Thyroid gland (tissue), 4 donors: ENCODE data around the gene MAP3K7CL. TPM values are rescaled to one million over a fixed set of nuclear protein-coding genes. Genes with fewer than 3 reads are reported as not detected.

ENCODE experiments used
- DNase-seq, 2 donors: peaks; one replicate each; pipeline ENCODE4 v3.0.0-alpha.2; 2019
- H3K27ac ChIP-seq, 3 donors: fragments of 200-600 bp; sonication (generic); 1 replicate in 2 of 3; 2 replicates in 1 of 3; pipeline ENCODE4 v1.5.1; 2016 to 2019; ENCODE audit warnings: mild to moderate bottlenecking in 1 of 3, moderate library complexity in 1 of 3
- H3K27me3 ChIP-seq: fragments of 200-600 bp; sonication (generic); one replicate; pipeline ENCODE4 v1.5.1; 2019
- H3K36me3 ChIP-seq, 2 donors: fragments of 200-600 bp; sonication (generic); one replicate each; pipeline ENCODE4 v1.5.1; 2016 to 2019
- H3K4me1 ChIP-seq, 2 donors: fragments of 200-600 bp; sonication (generic); one replicate each; pipeline ENCODE4 v1.5.1; 2017 to 2019
- H3K4me3 ChIP-seq, 3 donors: fragments of 200-600 bp; sonication (generic); replicated peaks in 1 of 3; 1 replicate in 2 of 3; 2 replicates in 1 of 3; pipeline ENCODE4 v1.5.1; 2016; ENCODE audit warnings: mild to moderate bottlenecking in 1 of 3
- H3K9me3 ChIP-seq: fragments of 200-600 bp; sonication (generic); one replicate; pipeline ENCODE4 v1.5.1; 2017
- POLR2A ChIP-seq, 2 donors: fragments of 450-650 bp; IDR thresholded peaks; one replicate each; pipeline ENCODE4 v1.6.1; 2017; ENCODE audit warnings: antibody characterized with exemption in 2 of 2, mild to moderate bottlenecking in 2 of 2, moderate library complexity in 1 of 2
- WGBS, 2 donors: methylation state at CpG; one replicate each; pipeline ENCODE4 v1.1.5; 2017; 5-methylcytosine and 5-hydroxymethylcytosine counted together
- intact Hi-C: fragments of 100-400 bp; cut with DNase I; formaldehyde crosslinking; loops from one replicate; pipeline ENCODE4 v1.15.1; 2023
- total RNA-seq, 4 donors: library from RNA; depleted of rRNA; stranded (reverse); fragments of >200 nt; gene quantifications; one replicate each; pipeline ENCODE4 v1.2.3, GENCODE V29; 2016
- TF ChIP-seq, protein P1 (sequence below), 6 experiments: fragments of 200-600 bp in 3 of 6; fragments of 450-650 bp in 3 of 6; sonication (generic) in 3 of 6; IDR thresholded peaks; one replicate each; pipeline ENCODE4 v1.5.1; 2016 to 2019; ENCODE audit warnings: antibody characterized with exemption in 6 of 6, mild to moderate bottlenecking in 2 of 6, inconsistent platforms in 1 of 6, moderate library complexity in 1 of 6

The MAP3K7CL gene
- total RNA-seq, 4 donors from 2014 or later, result 4.1 to 8.0 (median 4.9) TPM

DNA sequence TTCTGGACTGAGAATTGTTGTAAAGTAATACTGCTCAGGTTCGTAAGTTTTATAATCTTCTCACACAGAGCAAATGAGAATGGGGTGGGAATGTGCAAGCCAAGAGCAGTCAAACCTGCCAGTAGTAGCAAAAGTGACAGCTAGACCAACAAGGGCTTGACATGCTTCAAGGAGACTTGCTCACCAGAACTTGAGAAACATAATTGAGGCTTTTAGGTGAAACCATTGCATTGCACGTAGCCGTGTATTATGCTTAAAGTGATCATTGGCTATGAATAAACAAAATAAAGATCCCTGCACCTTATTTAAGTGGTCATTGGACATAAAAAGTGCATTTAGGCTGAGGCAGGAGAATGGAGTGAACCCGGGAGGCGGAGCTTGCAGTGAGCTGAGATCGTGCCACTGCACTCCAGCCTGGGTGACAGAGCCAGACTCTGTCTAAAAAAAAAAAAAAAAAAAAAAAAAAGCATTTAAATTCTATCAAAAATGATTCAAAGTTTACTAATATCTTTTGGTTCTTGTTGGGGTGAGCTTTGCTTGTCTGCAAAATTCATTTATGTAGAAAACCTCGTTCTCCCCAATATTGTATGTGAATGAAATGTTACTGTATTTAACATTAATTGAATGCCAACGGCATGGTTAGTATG, 45.2 kb upstream of the MAP3K7CL start:
- TF ChIP-seq, protein P1, sequence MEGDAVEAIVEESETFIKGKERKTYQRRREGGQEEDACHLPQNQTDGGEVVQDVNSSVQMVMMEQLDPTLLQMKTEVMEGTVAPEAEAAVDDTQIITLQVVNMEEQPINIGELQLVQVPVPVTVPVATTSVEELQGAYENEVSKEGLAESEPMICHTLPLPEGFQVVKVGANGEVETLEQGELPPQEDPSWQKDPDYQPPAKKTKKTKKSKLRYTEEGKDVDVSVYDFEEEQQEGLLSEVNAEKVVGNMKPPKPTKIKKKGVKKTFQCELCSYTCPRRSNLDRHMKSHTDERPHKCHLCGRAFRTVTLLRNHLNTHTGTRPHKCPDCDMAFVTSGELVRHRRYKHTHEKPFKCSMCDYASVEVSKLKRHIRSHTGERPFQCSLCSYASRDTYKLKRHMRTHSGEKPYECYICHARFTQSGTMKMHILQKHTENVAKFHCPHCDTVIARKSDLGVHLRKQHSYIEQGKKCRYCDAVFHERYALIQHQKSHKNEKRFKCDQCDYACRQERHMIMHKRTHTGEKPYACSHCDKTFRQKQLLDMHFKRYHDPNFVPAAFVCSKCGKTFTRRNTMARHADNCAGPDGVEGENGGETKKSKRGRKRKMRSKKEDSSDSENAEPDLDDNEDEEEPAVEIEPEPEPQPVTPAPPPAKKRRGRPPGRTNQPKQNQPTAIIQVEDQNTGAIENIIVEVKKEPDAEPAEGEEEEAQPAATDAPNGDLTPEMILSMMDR (IDR thresholded peaks at IDR 0.05), result no peak
- no peak for TF ChIP-seq POLR2A (IDR thresholded peaks at IDR 0.05)
- intact Hi-C loops, result loop anchor here (5.0 kb wide), 1 partner anchor 287 kb away; no protein-coding TSS in a partner anchor
- no peaks in the 10 kb centered on the region for H3K36me3 ChIP-seq
- no peak overlapping the region for H3K27ac ChIP-seq
- H3K4me1 ChIP-seq, result peaks cover 9% of the 10 kb centered on the region in 2 donors
- no peak overlapping the region for H3K4me3 ChIP-seq
- no peaks in the 10 kb centered on the region for H3K9me3 ChIP-seq
- 83 to 85% methylated on average over 8 of the region's 8 CpGs for WGBS, 2 donors
- no peaks in the 10 kb centered on the region for H3K27me3 ChIP-seq
- no peak for DNase-seq

DNA sequence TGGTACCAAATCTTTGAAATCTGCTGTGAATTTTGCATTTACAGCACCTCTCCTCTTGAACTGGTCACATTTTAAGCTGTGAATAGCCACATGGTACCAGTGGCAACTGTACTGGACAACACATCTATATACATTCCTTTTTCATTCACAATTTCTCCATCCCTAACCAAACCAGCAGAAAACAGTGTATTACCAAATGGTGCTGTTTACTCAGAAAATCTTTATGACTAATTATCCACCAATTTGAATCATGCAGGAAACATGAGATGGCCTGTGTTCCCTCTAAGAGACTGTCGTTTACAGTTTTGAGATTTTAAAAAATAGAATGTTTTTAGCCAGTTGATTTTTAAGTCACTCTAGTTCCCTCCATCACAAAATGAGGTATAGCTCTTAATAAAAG, 39.4 kb upstream of the MAP3K7CL start:
- TF ChIP-seq, protein P1 (IDR thresholded peaks at IDR 0.05), result no peak
- TF ChIP-seq POLR2A (IDR thresholded peaks at IDR 0.05), result no peak
- WGBS, 2 donors, result 65 to 69% methylated on average over 1 of the region's 1 CpG
- Histone ChIP-seq H3K9me3 (no peaks in the 10 kb centered on the region), H3K27ac (no peak overlapping the region), H3K4me1 (peaks cover 0 to 3% of the 10 kb centered on the region in 2 donors), H3K4me3 (no peak overlapping the region), H3K27me3 (no peaks in the 10 kb centered on the region), H3K36me3 (no peaks in the 10 kb centered on the region)
- intact Hi-C loops, result loop anchor here (10.0 kb wide), 1 partner anchor 764 kb away; no protein-coding TSS in a partner anchor
- no peak for DNase-seq

DNA sequence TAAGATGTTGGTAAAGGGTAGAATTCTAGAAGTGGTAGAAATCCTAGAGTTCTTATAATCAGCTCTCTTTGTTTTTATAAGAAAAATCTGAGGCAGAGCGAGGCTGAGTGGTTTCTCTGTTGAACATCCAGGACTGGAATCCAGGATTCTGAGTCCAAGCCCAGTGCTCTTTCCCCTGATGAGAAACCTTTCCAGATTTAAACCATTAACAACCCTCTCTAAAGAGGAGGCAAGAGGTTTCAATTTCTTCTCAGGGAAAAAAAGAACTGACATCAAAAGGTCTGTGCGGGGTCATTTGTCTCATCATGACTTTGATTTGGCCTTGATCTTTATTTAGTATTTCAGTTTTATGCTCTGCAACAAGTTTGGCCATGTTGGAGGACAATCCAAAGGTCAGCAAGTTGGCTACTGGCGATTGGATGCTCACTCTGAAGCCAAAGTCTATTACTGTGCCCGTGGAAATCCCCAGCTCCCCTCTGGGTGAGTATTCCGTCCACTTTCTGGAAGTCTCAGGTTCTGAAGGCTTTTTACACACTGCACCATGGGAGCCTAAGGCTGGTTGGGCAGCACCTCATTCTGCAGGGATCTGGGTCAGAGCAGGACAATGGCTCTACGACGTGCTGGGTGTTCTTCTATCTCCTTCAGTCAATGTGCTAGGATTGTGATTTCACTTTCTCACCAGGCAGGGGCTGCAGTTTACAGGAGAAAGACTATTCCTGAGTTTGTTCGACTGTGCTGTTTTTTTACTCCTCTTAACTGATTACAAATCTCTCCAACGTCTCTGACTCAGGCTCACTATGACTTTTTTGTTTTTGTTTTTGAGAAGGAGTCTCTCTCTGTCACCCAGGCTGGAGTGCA, 38.1 kb upstream of the MAP3K7CL start:
- WGBS, 2 donors, result 50 to 60% methylated on average over 9 of the region's 9 CpGs
- TF ChIP-seq POLR2A (IDR thresholded peaks at IDR 0.05), result no peak
- Histone ChIP-seq H3K27ac (no peak overlapping the region), H3K27me3 (no peaks in the 10 kb centered on the region), H3K9me3 (no peaks in the 10 kb centered on the region), H3K36me3 (no peaks in the 10 kb centered on the region), H3K4me3 (no peak overlapping the region), H3K4me1 (peaks cover 0 to 3% of the 10 kb centered on the region in 2 donors)
- DNase-seq, result no peak
- intact Hi-C loops, result loop anchor here (10.0 kb wide), 1 partner anchor 762 kb away; no protein-coding TSS in a partner anchor

DNA sequence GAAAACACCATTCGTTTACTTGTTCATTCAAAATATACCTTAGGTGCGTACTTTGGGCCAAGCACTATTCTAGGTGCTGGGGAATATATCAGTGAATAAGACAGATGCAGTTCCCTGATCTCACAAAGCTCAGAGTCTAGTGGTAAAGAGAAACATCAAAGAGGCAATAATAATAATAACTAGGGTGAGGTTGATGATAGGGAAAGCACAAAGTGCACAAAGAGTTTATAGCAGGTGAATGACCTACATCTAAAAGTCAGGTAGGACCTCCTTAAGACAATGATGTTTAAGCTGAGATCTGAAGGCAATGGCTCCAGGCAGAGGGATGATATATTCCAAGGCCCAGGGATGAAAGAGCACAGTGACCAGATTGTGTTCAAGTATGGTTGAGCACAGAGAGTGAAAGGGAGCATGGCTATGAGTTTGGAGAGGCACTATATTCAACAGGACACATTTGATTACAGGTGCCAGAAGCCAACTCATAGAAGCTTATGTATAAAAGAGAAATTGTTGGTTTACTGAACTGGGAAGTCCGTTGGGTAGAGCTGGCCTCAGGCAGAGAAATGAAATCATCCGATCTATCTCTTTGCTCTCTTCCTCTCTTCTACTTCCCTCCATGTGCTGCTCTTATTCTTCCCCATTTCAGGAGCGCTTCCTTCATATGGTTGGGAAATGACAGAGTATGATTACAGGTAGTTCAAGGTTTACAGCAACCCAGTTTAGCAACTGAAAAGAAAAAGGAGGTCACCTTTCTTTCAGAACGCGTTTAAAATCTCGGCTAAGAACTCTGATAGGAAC, 34.0 kb upstream of the MAP3K7CL start:
- Histone ChIP-seq H3K36me3 (no peaks in the 10 kb centered on the region), H3K27ac (no peak overlapping the region), H3K4me3 (no peak overlapping the region), H3K27me3 (no peaks in the 10 kb centered on the region), H3K4me1 (peaks cover 0 to 3% of the 10 kb centered on the region in 2 donors), H3K9me3 (no peaks in the 10 kb centered on the region)
- no peak for DNase-seq
- intact Hi-C loops, result loop anchor here (10.0 kb wide), 1 partner anchor 758 kb away; no protein-coding TSS in a partner anchor
- 91 to 92% methylated on average over 8 of the region's 8 CpGs for WGBS, 2 donors
- TF ChIP-seq, protein P1 (IDR thresholded peaks at IDR 0.05), result no peak
- no peak for TF ChIP-seq POLR2A (IDR thresholded peaks at IDR 0.05)

DNA sequence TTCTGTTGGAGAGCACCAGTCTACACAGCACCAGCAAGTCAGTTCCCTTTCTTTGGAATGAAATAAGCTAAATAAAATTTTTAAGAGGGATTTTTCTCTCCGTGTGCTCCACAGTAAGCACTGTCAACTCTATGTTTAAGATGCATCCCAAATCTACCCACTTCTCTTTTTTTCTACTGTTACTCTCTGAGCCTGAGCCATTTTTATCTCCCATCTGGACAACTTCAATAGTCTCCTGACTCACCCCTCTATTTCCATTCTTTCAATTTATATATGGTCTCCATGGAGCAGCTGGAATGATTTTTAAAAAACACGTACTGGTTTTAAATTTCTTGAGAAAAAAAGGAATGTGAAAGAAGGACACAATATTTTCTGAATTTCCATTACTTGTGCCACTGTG, 32.3 kb upstream of the MAP3K7CL start:
- Histone ChIP-seq H3K9me3 (no peaks in the 10 kb centered on the region), H3K4me3 (no peak overlapping the region), H3K4me1 (no peaks in the 10 kb centered on the region), H3K36me3 (no peaks in the 10 kb centered on the region), H3K27me3 (no peaks in the 10 kb centered on the region), H3K27ac (no peak overlapping the region)
- intact Hi-C loops, result loop anchor here (10.0 kb wide), 1 partner anchor 757 kb away; no protein-coding TSS in a partner anchor
- no peak for DNase-seq
- TF ChIP-seq, protein P1 (IDR thresholded peaks at IDR 0.05), result no peak
- 74 to 86% methylated on average over 2 of the region's 2 CpGs for WGBS, 2 donors
